K562 (cell line): ENCODE measurements around the gene PBX1. TPM values are rescaled to one million over a fixed set of nuclear protein-coding genes. Genes with fewer than 3 reads are reported as not detected.

ENCODE experiments used
- BACH1 ChIP-seq: fragments of 200-800 bp; sonication (Bioruptor generic); IDR thresholded peaks from 2 replicates; pipeline ENCODE4 v1.6.1; 2016; ENCODE audit warnings: missing genetic modification characterization, missing compliant biosample characterization
- BCL6 ChIP-seq: fragments of 250-450 bp; sonication (Bioruptor Pico); IDR thresholded peaks from 2 replicates; pipeline ENCODE4 v1.4.0; 2020
- BRD4 ChIP-seq: fragments of 200-600 bp; sonication (generic); IDR thresholded peaks from 2 replicates; pipeline ENCODE4 v1.6.1; 2017; ENCODE audit warnings: inconsistent platforms
- CBX1 ChIP-seq: sonication (generic); IDR thresholded peaks from 2 replicates; pipeline ENCODE4 v1.6.1; 2016; ENCODE audit warnings: antibody characterized with exemption, low read depth, mild to moderate bottlenecking
- CHD1 ChIP-seq: fragments of 200-600 bp; sonication (generic); IDR thresholded peaks from one replicate; pipeline ENCODE4 v1.6.1; 2012; ENCODE audit warnings: mild to moderate bottlenecking, moderate library complexity, low read length, inconsistent platforms
- HDAC1 ChIP-seq, 2 experiments: fragments of 450-650 bp; IDR thresholded peaks; 2 replicates each; pipeline ENCODE4 v1.6.1; 2016 to 2017; ENCODE audit warnings: inconsistent platforms in 1 of 2, mild to moderate bottlenecking in 1 of 2, moderate library complexity in 1 of 2
- JUN ChIP-seq, 2 experiments: sonication (generic) in 1 of 2; formaldehyde crosslinking in 1 of 2; IDR thresholded peaks; 2 replicates each; pipeline versions ENCODE4 v1.6.1 to v1.8.0; 2012 to 2022; ENCODE audit warnings: borderline replicate concordance in 2 of 2, mild to moderate bottlenecking in 2 of 2, improper control_type of control experiment in 1 of 2, low read depth in 1 of 2, low read length in 1 of 2, missing genetic modification reagents in 1 of 2
- NCOA1 ChIP-seq: fragments of 450-650 bp; IDR thresholded peaks from 2 replicates; pipeline ENCODE4 v1.6.1; 2016; ENCODE audit warnings: low read depth
- NEUROD1 ChIP-seq: fragments of 150-350 bp; IDR thresholded peaks from 2 replicates; pipeline ENCODE4 v1.6.1; 2014; ENCODE audit warnings: borderline replicate concordance, low read length, low read depth; ENCODE audit not compliant: partially characterized antibody
- PURB ChIP-seq: sonication (generic); formaldehyde crosslinking; IDR thresholded peaks from 2 replicates; pipeline ENCODE4 v1.9.0; 2021; ENCODE audit warnings: low read depth, mild to moderate bottlenecking, missing genetic modification reagents
- SLC30A9 ChIP-seq: fragments of 250-450 bp; sonication (Bioruptor Pico); IDR thresholded peaks from 2 replicates; pipeline ENCODE4 v1.8.0; 2022; ENCODE audit warnings: mild to moderate bottlenecking, moderate library complexity
- SMARCC2 ChIP-seq: fragments of 450-650 bp; IDR thresholded peaks from 2 replicates; pipeline ENCODE4 v1.6.1; 2017; ENCODE audit warnings: antibody characterized with exemption, moderate library complexity, mild to moderate bottlenecking, low read depth
- TSC22D4 ChIP-seq: fragments of 450-650 bp; IDR thresholded peaks from 2 replicates; pipeline ENCODE4 v1.6.1; 2016; ENCODE audit warnings: missing genetic modification characterization, missing biosample characterization, control low read depth
- U2AF1 ChIP-seq: fragments of 200-400 bp; formaldehyde crosslinking; optimal IDR thresholded peaks from 2 replicates; pipeline ENCODE3; 2017; ENCODE audit warnings: mild to moderate bottlenecking, low read depth, low read length, moderate library complexity
- ZC3H11A ChIP-seq: IDR thresholded peaks from 2 replicates; pipeline ENCODE4 v1.6.1; 2012; ENCODE audit warnings: low read depth, low read length, improper control_type of control experiment
- ZEB2 ChIP-seq: fragments of 450-650 bp; IDR thresholded peaks from 2 replicates; pipeline ENCODE4 v1.6.1; 2016
- ZNF316 ChIP-seq: fragments of 450-650 bp; IDR thresholded peaks from 2 replicates; pipeline ENCODE4 v1.6.1; 2016
- ZSCAN29 ChIP-seq: fragments of 450-650 bp; IDR thresholded peaks from 2 replicates; pipeline ENCODE4 v1.6.1; 2017
- polyA plus RNA-seq, 8 experiments: library from polyadenylated mRNA; depleted of rRNA in 4 of 8; stranded (reverse) in 5 of 8; unstranded in 3 of 8; fragments of >200 nt; fragmentation: Nextera tagmentation in 2 of 8; fragmentation: Illumina TruSeq in 1 of 8; extraction: Ambion mirVana in 2 of 8; extraction: Trizol in 1 of 8; gene quantifications; 2 replicates each; pipeline versions ENCODE4 v1.2.1 to v1.2.3, GENCODE V29; 2011 to 2014; ENCODE audit warnings: inconsistent platforms in 1 of 8, missing spikeins in 1 of 8
- total RNA-seq, 7 experiments: library from RNA; depleted of rRNA in 6 of 7; stranded (reverse); fragments of >200 nt in 6 of 7; fragmentation: Illumina TruSeq in 2 of 7; extraction: Trizol in 2 of 7; gene quantifications; 2 replicates each; pipeline versions ENCODE4 v1.2.1 to v1.2.3, GENCODE V29; 2011 to 2021; ENCODE audit warnings: low replicate concordance in 1 of 7
- TF ChIP-seq, protein P1 (sequence below): fragments of 150-350 bp; IDR thresholded peaks from 2 replicates; pipeline ENCODE4 v1.6.1; 2014; ENCODE audit warnings: low read depth, mild to moderate bottlenecking, low read length, borderline replicate concordance
- TF ChIP-seq, protein P2 (sequence below): fragments of 450-650 bp; formaldehyde crosslinking; IDR thresholded peaks from 2 replicates; pipeline ENCODE4 v1.4.0; 2022; ENCODE audit warnings: missing genetic modification characterization
- TF ChIP-seq, protein P3 (sequence below): sonication (generic); formaldehyde crosslinking; IDR thresholded peaks from 2 replicates; pipeline ENCODE4 v1.8.1; 2023; ENCODE audit warnings: mild to moderate bottlenecking, missing genetic modification reagents, moderate library complexity
- TF ChIP-seq, protein P4 (sequence below): sonication (generic); formaldehyde crosslinking; IDR thresholded peaks from 2 replicates; pipeline ENCODE4 v1.8.1; 2022; ENCODE audit warnings: missing genetic modification reagents

PBX1 gene
- total and polyA plus RNA-seq, 9 of the 15 experiments (the other 6 are each of a cell fraction or from before 2014, with no cell fraction given) = 0.03 to 0.62 (median 0.17) TPM

DNA sequence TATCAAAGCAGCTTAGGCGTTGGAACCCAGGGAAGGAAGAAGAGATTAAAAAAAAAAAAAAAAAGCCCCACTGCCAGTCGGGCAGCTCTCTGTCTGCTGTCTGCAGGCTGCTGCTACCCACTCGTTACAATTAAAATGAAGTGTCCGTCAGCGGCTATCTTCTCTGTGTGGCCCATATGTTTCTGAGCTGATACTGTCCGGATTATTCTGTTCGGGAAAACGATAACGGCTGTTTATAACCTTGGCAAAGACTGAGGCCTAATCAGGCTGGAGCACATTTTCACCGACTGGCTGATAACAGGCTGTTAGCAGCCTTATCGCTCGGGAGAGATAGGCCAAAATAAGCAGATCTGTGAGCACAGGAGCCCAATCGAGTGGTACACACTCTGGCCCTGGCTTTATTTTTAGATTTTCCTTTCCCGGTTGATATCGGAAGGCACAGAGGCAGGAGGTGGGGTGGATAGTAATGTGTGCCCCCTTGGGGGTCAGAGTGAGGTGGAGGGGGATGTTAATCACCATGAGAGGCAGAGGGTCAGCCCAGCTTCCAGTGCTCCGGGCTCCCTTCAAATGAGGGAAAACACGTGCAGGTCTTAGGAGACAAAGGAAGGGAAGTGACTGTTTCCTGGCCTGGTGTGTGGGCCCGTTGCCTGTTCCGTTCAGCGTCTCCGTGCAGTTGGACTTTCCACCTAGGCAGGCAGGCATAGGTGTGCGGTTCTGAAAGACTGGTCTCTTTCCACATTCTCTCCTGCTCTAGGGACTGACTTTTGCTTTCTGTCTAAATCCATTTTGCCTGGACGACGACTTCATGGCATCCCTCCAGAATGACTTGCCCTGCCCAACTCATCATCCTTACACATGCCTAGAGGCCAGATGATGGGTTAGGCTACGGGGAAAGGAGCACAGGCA lies 153.4 kb downstream of the PBX1 start (continued):
- TF ChIP-seq NEUROD1 (peak; percentile 88), CBX1 (no peak), PURB (CRISPR knock-in tag) (no peak), ZEB2 (peak; percentile 72), U2AF1 (no peak), BCL6 (CRISPR knock-in tag) (peak; percentile 76; the same call in 1 of the 2 replicates), ZNF316 (no peak), TSC22D4 (tag) (no peak), SLC30A9 (no peak), ZSCAN29 (no peak; the same call in 1 of the 2 replicates), ZC3H11A (no peak), HDAC1 (IDR thresholded peaks at IDR 0.05) (peak; percentile 86 to 95), BACH1 (tag) (peak; percentile 79; the same call in 1 of the 2 replicates), NCOA1 (peak; percentile 96), JUN (IDR thresholded peaks at IDR 0.05; ENCODE audit: borderline replicate concordance, low read depth, low read length) (no peak), JUN (CRISPR knock-in tag; IDR thresholded peaks at IDR 0.05; ENCODE audit: borderline replicate concordance) (no peak), BRD4 (no peak), SMARCC2 (peak; percentile 99), CHD1 (no peak)
- TF ChIP-seq, protein P1, sequence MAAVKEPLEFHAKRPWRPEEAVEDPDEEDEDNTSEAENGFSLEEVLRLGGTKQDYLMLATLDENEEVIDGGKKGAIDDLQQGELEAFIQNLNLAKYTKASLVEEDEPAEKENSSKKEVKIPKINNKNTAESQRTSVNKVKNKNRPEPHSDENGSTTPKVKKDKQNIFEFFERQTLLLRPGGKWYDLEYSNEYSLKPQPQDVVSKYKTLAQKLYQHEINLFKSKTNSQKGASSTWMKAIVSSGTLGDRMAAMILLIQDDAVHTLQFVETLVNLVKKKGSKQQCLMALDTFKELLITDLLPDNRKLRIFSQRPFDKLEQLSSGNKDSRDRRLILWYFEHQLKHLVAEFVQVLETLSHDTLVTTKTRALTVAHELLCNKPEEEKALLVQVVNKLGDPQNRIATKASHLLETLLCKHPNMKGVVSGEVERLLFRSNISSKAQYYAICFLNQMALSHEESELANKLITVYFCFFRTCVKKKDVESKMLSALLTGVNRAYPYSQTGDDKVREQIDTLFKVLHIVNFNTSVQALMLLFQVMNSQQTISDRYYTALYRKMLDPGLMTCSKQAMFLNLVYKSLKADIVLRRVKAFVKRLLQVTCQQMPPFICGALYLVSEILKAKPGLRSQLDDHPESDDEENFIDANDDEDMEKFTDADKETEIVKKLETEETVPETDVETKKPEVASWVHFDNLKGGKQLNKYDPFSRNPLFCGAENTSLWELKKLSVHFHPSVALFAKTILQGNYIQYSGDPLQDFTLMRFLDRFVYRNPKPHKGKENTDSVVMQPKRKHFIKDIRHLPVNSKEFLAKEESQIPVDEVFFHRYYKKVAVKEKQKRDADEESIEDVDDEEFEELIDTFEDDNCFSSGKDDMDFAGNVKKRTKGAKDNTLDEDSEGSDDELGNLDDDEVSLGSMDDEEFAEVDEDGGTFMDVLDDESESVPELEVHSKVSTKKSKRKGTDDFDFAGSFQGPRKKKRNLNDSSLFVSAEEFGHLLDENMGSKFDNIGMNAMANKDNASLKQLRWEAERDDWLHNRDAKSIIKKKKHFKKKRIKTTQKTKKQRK = no peak
- TF ChIP-seq, protein P2, sequence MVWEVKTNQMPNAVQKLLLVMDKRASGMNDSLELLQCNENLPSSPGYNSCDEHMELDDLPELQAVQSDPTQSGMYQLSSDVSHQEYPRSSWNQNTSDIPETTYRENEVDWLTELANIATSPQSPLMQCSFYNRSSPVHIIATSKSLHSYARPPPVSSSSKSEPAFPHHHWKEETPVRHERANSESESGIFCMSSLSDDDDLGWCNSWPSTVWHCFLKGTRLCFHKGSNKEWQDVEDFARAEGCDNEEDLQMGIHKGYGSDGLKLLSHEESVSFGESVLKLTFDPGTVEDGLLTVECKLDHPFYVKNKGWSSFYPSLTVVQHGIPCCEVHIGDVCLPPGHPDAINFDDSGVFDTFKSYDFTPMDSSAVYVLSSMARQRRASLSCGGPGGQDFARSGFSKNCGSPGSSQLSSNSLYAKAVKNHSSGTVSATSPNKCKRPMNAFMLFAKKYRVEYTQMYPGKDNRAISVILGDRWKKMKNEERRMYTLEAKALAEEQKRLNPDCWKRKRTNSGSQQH (CRISPR knock-in tag) = peak; percentile 80; the same call in 1 of the 2 replicates
- TF ChIP-seq, protein P3, sequence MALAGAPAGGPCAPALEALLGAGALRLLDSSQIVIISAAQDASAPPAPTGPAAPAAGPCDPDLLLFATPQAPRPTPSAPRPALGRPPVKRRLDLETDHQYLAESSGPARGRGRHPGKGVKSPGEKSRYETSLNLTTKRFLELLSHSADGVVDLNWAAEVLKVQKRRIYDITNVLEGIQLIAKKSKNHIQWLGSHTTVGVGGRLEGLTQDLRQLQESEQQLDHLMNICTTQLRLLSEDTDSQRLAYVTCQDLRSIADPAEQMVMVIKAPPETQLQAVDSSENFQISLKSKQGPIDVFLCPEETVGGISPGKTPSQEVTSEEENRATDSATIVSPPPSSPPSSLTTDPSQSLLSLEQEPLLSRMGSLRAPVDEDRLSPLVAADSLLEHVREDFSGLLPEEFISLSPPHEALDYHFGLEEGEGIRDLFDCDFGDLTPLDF (CRISPR knock-in tag) = no peak
- TF ChIP-seq, protein P4, sequence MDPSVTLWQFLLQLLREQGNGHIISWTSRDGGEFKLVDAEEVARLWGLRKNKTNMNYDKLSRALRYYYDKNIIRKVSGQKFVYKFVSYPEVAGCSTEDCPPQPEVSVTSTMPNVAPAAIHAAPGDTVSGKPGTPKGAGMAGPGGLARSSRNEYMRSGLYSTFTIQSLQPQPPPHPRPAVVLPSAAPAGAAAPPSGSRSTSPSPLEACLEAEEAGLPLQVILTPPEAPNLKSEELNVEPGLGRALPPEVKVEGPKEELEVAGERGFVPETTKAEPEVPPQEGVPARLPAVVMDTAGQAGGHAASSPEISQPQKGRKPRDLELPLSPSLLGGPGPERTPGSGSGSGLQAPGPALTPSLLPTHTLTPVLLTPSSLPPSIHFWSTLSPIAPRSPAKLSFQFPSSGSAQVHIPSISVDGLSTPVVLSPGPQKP (CRISPR knock-in tag) = no peak
